GM21529 (cell line): ENCODE data around the gene DNAH17.

Experiments used
- ATAC-seq: cut with Tn5 transposase; IDR thresholded peaks from one replicate; pipeline ENCODE4 v1.9.1; 2021; ENCODE audit not compliant: unreplicated experiment

DNAH17 gene

DNA sequence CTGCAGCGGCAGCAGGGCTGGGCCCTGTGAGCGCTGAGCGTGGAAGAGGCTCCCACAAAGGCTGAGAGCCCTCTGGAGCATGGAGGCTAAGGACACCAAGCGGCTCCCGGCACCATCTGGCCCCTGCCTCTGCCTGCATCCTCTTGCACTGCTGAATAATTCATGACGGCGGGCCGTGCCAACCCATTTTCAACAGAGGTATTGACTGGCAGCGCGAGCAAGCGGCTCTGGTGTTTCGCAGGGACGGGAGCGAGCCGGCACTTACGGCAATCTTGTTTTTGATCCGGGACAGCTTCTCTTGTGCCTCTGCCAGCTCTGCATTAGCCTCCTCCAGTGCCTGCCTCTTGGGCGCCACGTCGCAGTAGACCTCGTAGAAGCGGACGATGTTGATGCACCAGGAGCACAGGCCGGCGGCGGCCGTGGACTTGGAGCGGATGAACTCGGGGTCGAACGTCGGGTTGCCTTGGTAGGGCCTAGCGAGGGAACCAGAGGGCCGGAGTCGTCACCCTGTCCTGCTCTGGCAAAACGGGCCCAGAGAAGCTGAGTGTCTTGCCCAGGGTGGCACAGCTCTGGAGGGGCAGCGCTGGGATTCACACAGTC lies 118.4 kb downstream of the DNAH17 start:
- no peak for ATAC-seq

DNA sequence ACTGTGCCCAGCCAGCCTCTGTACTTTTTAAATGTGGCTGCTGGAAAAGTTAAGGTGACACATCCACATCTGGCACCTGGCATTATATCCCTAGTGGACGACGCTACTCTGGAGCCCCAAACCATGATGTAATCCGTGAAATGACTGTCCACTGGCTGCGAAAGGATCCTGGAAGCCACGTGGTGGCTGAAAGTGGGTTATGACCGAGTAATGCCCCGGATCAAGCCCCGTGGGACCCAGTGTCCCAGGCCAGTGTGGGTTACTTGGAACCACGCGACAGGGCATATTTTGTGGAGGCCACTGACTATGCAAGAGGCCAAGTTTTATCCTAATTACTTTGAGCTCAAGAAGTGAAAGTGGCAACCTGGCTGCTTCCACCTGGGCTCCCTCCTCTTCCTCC lies 119.1 kb downstream of the DNAH17 start:
- ATAC-seq: no peak

DNA sequence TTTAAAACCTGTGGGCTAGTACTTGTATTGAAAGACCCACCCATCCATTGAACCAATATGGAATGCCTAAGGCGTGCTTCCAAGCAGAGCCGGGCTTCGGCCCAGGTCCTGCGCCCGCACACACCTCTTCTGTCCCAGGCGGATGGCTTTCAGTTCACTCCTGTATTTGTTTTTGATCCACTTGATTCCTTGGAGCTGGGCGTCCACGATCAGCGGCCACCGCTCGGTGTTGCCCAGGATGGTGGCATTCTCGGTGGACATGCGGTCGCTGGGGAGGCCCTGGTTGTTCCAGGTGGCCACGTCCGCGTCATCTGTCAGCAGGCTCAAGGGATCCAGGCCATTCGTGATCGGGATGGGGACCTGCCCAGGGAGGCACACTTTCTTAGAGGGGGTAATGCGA lies 122.8 kb downstream of the DNAH17 start:
- ATAC-seq: no peak

DNA sequence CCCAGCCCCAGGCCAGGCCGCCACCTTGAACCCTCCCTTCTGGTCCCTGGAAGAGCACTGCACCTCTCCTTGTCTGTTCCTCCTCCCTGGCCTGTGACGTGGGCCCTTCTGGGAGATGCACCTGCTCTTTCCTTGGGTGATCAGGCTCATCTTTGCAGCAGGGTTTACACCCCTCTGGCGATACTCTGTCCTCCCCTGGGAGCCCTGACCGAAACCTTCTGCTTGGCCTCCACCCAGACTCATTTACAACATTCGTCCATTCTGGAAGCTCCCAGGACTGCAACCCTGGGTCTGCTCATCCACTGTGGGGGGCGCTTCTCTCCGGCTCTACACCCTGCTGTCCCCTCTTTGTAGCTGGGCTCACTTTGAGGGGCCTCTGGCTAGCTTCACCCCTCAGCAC lies 125.4 kb downstream of the DNAH17 start:
- ATAC-seq: no peak

DNA sequence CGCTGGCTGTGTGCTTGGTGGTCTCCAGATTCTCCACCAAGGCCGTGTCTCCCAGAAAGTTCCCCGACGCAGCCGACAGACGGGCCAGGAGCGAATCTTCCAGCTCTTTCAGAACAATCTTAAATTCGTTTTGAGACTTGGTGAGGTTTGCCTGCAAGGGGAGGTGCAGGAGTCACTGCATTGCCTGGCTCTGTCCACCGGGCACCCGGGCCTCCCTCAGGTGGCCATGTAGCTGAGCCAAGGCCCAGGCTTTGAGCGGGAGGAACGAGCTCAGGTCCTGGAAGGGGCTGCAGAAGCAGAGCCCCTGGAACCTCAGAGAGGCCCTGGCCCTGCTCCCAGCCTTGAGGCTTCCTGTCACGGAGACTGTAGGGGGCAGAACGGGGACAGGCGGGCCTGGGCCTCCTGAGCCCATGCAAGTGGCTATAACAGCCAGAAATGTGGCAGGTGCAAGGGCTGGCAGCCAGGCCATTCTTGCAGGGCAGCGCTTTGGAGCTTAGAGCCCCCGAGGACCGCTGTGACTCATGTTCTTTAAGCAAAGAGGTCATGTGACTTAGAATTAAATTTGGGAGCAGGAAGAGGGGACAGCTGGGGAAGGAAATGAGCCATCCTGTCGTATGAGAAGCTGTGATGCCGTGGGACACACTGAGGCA lies 126.4 kb downstream of the DNAH17 start:
- ATAC-seq: no peak

GRCh38 chr17:78449983-78450595 lies 127.1 kb downstream of the DNAH17 start:
- no peak for ATAC-seq

- no peak for ATAC-seq
These were observed 128.7 kb downstream of the DNAH17 start for GRCh38 chr17:78448356-78448993.

DNA sequence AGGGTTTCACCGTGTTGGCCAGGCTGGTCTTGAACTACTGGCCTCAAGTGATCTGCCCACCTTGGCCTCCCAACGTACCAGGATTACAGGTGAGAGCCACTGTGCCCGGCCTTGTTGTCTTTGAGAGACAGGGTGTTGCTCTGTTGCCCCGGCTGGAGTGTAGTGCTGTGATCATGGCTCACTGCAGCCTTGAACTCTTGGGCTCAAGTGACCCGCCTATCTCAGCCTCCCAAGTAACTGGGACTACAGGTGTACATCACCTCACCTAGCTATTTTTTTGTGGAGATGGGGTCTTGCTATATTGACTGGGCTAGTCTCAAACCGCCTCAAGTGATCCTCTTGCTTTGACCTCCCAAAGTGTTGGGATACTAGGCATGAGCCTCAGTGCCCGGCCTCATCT lies 130.4 kb downstream of the DNAH17 start:
- no peak for ATAC-seq

- no peak for ATAC-seq
These were observed 132.8 kb downstream of the DNAH17 start for GRCh38 chr17:78444392-78444791.

DNA sequence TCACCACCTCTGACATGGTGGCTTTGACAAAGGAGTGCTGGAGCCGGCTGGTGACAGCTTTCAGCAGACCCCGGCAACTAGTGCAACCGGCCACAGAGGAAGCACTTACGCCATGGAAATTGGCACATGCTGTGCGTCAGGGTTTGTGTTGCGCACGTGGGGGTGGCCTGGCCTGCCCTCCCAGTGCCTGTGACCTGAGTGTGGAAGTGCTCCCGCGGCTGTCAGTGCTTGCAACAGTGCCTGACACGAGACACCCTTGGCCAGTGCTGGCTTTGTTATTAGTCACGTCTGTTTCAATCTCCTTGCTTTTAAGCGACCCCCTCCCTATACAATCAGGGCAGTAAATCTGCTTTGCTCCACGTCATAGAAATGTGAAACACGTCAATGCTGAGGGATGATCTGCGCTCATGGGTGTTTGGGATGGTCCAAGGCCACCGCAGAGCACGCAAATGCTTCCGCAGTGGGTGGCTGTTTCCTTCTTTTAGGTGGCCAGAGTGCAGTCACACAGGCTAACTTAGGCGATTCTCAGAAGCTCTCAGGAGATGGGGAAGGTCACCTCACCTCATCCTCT lies 134.5 kb downstream of the DNAH17 start:
- ATAC-seq: no peak

- no peak for ATAC-seq
These were observed 135.8 kb downstream of the DNAH17 start for GRCh38 chr17:78441271-78441971.

GRCh38 chr17:78438694-78439325 lies 138.4 kb downstream of the DNAH17 start:
- ATAC-seq: no peak

GRCh38 chr17:78438271-78438691 lies 138.9 kb downstream of the DNAH17 start:
- ATAC-seq: no peak

DNA sequence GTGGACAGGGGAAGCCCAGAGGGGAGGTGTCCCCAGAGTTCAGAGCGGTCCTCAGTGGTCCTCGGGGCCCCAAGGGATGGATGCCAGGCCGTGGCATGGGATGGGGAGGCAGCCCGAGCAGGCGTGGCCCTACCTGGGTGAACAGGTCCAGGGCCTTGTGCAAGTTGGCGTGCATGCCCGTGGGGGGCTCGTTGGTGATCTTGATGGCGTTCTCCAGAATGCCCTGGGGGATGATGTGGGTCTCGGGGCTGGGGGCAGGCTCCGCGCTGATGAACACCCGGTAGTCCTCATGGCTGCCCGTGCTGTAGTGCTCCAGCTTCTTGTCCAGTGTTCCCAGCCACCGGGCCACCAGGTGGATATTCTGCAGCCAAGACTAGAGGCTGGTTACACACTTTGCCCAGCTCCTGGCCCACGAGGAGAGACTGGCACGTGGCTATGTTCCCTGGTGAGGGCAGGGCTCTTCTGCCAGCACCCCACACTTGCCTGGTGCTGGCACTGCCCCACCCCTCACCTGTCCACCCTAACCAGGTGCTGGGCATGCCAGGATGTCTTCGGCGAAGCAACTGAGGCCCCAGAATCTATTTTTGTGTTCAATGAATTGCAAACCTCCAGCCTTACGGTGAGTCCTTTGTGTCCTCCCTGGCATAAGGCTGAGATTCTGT lies 139.6 kb downstream of the DNAH17 start:
- ATAC-seq: no peak

GRCh38 chr17:78435330-78436005 lies 141.7 kb downstream of the DNAH17 start:
- no peak for ATAC-seq

DNA sequence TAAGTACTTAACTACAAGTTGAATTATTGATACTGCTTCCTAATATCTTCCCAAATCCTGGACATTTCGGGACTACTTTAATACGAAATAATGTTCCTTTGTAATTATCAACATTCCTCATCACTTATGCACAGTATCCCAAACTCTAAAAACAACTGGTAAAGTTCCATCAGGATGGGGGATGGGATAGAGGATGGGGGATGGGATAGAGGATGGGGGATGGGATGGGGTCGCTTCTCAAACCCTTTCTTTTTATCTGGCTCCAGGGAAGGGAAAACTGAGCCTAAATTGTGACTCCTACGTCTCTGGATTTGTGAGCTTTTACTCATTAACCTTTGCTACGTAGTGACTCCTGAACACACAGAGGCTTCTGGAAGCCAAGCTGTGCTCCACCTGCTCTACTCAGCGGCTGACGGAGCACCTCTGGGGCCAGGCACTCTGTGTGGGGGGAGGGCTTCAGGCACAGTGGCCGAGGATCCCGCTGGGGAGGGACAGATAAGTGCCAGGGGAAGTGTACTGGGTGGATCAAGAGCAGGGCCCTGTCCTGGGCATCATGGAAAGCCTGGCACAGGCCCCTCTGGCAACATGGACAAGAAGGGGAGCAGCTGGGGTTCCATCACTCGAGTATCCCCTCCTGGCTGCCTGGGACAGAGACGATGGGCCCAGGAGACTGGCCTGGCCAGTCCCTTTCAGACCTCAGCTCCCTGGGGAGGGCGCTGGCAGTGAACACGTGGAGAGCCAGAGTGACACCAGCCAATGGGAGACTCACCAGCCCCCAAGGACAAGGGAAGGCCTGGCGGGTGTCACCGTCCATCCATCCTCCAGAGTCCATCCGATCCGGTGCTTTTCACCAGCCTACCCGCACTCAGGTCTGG lies 142.5 kb downstream of the DNAH17 start:
- no peak for ATAC-seq

GRCh38 chr17:78433780-78434335 lies 143.3 kb downstream of the DNAH17 start:
- ATAC-seq: no peak

DNA sequence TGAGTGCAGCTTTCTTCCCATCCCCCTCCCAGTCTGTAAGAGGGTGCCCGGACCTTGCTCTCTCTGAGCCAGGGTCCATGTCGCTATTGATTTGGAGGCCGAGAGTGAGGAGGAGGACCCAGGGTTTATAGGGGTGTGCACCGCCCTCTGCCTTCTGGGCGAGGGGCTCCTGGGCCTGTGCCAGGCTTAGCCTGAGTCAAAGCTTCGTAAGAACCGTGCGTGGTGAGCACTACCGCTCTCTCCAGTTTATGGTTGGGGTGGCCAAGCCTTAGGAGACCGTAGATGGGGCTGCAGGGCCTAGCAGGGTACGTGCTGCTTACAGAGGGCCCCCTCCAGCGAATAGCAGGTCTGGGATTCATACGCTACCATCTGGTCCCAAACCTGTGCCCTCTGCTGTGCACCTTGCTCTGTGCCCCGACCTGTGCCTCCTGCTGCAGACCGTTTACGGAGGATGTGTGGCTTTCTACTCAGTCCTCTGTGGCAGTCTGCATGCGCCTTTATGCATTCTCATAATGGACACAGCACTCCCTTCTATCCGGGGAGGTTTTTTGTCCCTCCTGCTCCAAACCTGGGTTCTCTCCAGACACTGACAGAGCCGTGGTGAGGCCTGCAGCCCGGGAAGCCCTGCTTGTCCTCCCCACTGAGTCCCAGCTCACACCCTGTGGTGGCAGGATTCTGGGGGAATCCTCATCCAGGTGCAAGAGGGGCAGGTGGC lies 144.0 kb downstream of the DNAH17 start:
- no peak for ATAC-seq
